Right forelimb (tissue), 1 donor: ENCODE results near the gene ABHD15.
A peak's percentile ranks its signal among the peaks of the same experiment; 100 is the strongest.

Source experiments
- DNase-seq: peaks from one replicate; pipeline ENCODE4 v3.0.0-alpha.2; 2018

ABHD15 gene

DNA sequence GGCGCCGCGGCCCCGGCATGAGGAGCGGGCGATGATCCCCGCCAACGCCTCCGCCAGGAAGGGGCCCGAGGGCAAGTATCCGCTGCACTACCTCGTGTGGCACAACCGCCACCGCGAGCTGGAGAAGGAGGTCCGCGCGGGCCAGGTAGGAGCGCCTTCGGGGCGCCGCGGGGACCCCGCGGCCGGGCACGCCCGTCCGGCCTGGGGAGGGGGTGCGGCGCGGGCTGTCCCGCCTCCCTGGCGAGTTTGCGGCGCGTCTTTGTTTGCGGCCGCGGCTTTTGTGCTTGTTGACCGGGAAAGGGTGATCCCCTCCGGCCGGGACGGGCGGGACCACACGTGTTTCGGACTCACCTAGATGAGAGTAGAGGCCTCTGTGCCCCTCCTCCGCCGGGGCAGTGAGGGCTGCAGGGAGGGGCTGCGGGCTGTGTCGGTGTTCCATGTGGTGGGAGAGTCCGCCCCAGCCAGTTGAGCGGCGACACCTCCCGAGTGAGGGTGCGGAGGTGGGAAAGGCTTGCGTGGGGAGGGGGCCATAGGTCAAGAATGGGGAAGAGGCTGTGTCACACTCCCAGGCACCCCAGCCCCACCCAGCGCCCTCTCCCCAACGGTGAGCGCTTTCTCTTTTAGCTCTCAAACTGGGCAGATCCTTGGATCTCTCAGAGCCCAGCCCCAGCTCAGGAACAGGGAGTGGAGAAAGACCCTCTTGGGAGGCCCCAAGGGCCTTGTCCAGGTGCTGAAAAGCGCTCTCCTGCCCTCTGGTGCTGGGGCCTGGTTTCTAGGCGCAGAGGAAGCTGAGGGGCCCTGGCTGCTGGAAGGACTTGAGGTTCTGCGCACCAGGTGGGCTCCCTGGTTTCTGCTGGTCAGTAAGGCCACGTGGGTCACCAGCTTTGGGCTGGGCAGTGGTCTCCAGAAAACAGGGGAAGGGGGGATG lies 27.0 kb upstream of the ABHD15 start:
- no peak for DNase-seq

- DNase-seq = no peak
Observed at GRCh38 chr17:29592850-29593551, 26.2 kb upstream of the ABHD15 start, which contains the start of gene ANKRD13B. Gene ANKRD13B, plus strand, starts transcription at chr17:29593132. Its CDS starts 490 bp downstream, at chr17:29593622.

DNA sequence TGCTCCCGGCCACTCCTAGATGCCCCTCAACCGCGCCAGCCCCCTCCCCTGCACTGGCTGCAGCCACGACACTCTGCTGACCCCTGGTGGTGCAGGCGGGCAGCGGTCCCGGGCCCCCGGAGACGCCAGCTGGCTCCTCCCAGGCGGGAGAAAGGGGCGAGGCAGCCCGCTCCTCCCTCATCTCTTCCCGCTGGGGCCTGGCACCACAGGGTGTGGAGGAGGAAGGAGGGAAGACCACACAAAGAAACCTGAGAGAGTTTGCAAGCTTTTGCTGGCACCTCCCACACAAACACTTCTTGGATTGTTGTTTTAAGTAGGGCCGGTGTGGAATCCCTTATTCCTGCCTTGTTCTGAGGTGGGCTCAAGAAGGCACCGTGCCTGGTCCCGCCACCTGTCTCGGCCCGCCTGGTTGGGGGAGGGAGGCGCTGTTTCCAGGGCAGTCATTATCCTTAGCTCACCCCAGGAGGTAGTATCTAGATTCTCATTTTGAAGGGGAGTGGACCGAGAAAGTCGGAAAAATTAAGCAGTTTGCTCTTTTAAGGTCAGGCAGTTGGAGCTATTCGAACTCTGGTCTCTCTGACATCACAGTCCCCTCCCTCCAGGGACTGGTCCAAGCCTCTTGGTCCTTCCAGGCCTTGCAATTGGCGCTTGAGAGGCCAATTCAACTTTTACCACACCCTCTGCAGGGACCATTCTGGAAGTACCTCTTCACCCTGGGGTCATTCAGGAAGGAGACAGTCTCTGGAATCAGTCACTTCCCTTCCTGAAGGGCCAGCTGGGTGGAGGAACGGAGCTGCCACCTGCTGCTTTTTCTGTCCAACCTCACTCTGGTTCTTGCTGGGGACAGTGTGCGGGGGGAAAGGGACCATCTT lies 25.1 kb upstream of the ABHD15 start:
- peak; percentile 96 for DNase-seq

GRCh38 chr17:29591146-29591736 lies 24.4 kb upstream of the ABHD15 start:
- peak; percentile 81 for DNase-seq

GRCh38 chr17:29590411-29591145 lies 23.7 kb upstream of the ABHD15 start:
- no peak for DNase-seq

GRCh38 chr17:29589524-29590410 lies 22.9 kb upstream of the ABHD15 start, which contains the start of gene GIT1:
Gene GIT1, minus strand, starts transcription at chr17:29589648. Its CDS starts 270 bp downstream, at chr17:29589378.
- peak; percentile 87 for DNase-seq

GRCh38 chr17:29588562-29589411 lies 21.9 kb upstream of the ABHD15 start:
- peak; percentile 48 for DNase-seq

- DNase-seq = no peak
Observed at GRCh38 chr17:29588017-29588561, 21.3 kb upstream of the ABHD15 start.

DNA sequence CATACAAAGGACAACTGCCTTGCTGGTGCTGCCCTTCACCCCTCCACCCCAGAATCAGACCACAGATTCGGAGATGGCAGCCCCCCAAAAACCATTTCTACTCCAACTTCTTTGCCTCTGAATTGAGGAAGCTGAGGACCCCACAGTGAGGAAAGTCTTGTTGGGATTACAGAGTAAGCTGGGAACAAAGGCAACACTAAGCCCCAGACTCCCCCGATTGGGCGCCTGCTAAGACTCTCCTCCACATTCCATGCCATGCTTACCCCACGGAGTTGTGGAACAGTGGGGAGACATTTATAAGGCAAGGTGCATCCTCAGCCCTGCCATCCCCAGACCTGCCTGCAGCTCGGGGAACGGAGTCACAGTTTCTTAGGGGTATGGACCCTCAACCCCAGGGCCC lies 20.8 kb upstream of the ABHD15 start:
- DNase-seq = no peak

DNA sequence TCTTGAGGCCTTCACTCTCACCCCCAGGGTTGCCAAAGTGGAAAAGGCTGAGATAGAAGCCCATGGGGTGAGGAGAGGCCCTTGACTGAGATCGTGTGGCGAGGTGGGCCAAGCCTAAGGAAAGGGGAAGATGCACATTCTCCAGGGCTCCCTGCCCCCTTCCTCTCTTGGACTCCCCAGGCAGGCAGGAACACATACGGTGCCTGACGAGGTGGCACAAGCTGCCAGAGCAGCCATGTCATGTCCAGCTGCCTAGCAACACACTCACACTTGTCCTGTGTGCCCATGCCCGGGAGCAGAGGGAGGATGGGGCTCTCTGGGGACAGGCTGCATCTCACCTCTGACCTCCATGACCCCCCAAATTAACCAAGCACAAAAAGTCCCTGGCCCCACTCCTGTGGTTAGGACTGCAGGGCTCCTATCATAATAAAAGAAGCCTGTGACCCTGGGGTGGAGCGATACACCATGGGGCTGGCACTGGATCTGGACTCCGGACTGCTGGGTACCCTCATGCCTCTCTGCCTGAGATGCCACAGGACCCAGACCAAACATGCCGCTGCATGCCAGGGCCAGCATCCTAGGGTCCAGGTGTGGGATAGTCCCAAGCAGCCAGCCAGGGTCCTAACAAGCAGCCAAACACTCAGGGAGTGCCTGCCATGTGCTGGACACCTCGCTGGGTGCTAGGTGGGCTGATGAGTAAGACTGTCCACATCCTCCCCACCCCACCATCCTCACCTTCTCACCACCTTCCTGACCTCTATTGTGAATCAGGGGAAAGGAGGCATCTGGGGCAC lies 20.0 kb upstream of the ABHD15 start:
- DNase-seq = no peak

GRCh38 chr17:29585080-29585751 lies 18.4 kb upstream of the ABHD15 start:
- DNase-seq = no peak

- DNase-seq = no peak
Observed at GRCh38 chr17:29584452-29585079, 17.7 kb upstream of the ABHD15 start.

- DNase-seq = no peak
Observed at GRCh38 chr17:29583324-29584248, 16.7 kb upstream of the ABHD15 start.

GRCh38 chr17:29582772-29583171 lies 15.9 kb upstream of the ABHD15 start:
- no peak for DNase-seq

- no peak for DNase-seq
Observed at GRCh38 chr17:29582254-29582765, 15.5 kb upstream of the ABHD15 start.
